Activated CD8-positive, alpha-beta T cell treated with anti-CD3 and anti-CD28 coated beads for 36 hours (primary cell): ENCODE results near the gene PTPRG. TPM values are rescaled to one million over a fixed set of nuclear protein-coding genes. Genes with fewer than 3 reads are reported as not detected.

Experiments
- ATAC-seq: fragments of 200-7000 bp; cut with Tn5 transposase; one replicate; pipeline ENCODE4 v1.10.0; 2021; ENCODE audit warnings: mild to moderate bottlenecking, moderate library complexity
- CTCF ChIA-PET: fragments of 350-600 bp; sonication (Branson Sonifier 250); formaldehyde crosslinking; loops from one replicate; lab custom pipeline; 2021; ENCODE audit warnings: antibody characterized with exemption; lab: Charles Lee
- POLR2A ChIA-PET: fragments of 350-600 bp; sonication (Branson Sonifier 250); formaldehyde crosslinking; loops from one replicate; lab custom pipeline; 2021; ENCODE audit warnings: antibody characterized with exemption; lab: Charles Lee
- DNase-seq: peaks from one replicate; pipeline ENCODE4 v3.0.0-alpha.2; 2020
- H3K27ac Mint-ChIP-seq: one replicate; pipeline ENCODE4 v1.8.0; 2021; ENCODE audit warnings: mild to moderate bottlenecking, mixed read lengths
- H3K27me3 Mint-ChIP-seq: one replicate; pipeline ENCODE4 v1.8.0; 2021; ENCODE audit warnings: mixed read lengths
- H3K36me3 Mint-ChIP-seq: one replicate; pipeline ENCODE4 v1.8.0; 2021; ENCODE audit warnings: low read depth, mixed read lengths
- H3K4me1 Mint-ChIP-seq: one replicate; pipeline ENCODE4 v1.8.0; 2021; ENCODE audit warnings: low read depth, mixed read lengths
- H3K4me3 Mint-ChIP-seq: one replicate; pipeline ENCODE4 v1.8.0; 2021; ENCODE audit warnings: mild to moderate bottlenecking, moderate library complexity, mixed read lengths
- H3K9me3 Mint-ChIP-seq: one replicate; pipeline ENCODE4 v1.8.0; 2021; ENCODE audit warnings: mixed read lengths
- intact Hi-C: fragments of 100-400 bp; cut with micrococcal nuclease; formaldehyde crosslinking; loops from one replicate; pipeline ENCODE4 v1.10.0; 2022
- total RNA-seq, 2 experiments: library from RNA; stranded (reverse); gene quantifications; one replicate each; pipeline ENCODE4 v1.2.3, GENCODE V29; 2021
- TF ChIP-seq, protein P1 (sequence below): fragments of 200-600 bp; IDR thresholded peaks from one replicate; pipeline ENCODE4 v1.8.0; 2022; ENCODE audit warnings: antibody characterized with exemption, mild to moderate bottlenecking

The PTPRG gene
- total RNA-seq, 2 experiments from 2014 or later, result not detected

DNA sequence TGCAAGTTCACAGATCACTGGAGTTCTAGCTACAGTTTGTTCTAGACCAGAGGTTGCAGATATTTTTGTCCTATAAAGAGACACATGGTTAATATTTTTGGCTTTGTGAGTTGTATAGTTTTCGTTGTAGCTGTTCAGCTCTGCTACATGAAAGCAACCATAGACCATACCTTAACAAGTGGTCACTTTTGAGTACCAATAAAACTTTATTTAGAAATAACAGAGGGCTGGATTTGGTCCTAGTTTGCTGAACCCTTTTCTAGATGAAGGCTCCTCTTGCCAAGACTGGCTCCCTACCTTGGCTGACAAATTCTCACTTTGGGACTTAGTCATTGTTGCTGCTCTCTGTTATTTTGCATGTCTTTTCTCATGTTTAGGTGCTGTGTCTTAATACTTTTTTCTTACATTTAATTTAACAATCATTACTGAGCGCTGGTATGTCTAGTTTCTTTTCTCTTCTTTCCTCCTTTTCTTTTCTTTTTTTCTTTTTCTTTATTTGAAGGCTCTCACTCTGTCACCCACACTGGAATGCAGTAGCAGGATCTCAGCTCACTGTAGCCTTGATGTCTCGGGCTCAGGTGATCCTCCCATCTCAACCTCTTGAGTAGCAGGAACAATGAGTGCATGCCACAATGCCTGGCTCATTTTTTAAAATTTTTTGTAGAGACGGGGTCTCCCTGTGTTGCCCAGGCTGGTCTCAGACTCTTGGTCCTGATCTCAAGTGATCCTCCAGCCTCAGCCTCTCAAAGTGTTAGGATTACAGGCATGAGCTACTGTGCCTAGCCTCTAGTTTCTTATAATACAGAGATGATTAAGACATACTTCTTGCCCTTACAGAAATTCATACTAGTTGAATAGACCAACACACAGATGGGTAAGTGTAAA lies 227.5 kb downstream of the PTPRG start:
- ChIA-PET CTCF (no interaction called here), POLR2A (no interaction called here)
- intact Hi-C loops, result no loop called here
- H3K27ac Mint-ChIP-seq, result no peak overlapping the region
- ATAC-seq (no peak), DNase-seq (no peak)
- H3K36me3 Mint-ChIP-seq, result no peaks in the 10 kb centered on the region
- no peaks in the 10 kb centered on the region for H3K4me1 Mint-ChIP-seq
- no peak overlapping the region for H3K4me3 Mint-ChIP-seq
- H3K27me3 Mint-ChIP-seq, result no peaks in the 10 kb centered on the region
- TF ChIP-seq, protein P1, sequence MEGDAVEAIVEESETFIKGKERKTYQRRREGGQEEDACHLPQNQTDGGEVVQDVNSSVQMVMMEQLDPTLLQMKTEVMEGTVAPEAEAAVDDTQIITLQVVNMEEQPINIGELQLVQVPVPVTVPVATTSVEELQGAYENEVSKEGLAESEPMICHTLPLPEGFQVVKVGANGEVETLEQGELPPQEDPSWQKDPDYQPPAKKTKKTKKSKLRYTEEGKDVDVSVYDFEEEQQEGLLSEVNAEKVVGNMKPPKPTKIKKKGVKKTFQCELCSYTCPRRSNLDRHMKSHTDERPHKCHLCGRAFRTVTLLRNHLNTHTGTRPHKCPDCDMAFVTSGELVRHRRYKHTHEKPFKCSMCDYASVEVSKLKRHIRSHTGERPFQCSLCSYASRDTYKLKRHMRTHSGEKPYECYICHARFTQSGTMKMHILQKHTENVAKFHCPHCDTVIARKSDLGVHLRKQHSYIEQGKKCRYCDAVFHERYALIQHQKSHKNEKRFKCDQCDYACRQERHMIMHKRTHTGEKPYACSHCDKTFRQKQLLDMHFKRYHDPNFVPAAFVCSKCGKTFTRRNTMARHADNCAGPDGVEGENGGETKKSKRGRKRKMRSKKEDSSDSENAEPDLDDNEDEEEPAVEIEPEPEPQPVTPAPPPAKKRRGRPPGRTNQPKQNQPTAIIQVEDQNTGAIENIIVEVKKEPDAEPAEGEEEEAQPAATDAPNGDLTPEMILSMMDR, result no peak
- no peaks in the 10 kb centered on the region for H3K9me3 Mint-ChIP-seq

DNA sequence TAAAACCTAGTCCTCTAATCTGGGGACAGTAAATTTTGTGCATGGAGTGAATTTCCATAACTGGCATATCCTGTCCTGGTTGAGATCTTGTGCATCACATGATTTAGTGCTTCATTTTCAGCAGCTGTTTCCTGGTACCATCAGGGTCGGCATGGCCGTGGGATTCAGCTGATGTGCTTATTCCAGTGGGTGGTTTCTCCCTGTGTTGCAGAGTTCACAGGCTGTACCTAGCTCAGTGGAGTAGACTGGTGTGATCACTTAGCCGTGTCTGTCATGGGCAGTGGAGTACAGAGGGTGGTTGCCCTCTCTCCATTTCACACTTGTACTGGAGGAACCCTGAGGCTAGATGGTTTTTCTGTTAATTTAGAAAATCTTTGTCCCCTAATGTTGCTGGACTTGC lies 228.5 kb downstream of the PTPRG start:
- H3K36me3 Mint-ChIP-seq, result no peaks in the 10 kb centered on the region
- ATAC-seq (no peak), DNase-seq (no peak)
- ChIA-PET CTCF (no interaction called here), POLR2A (no interaction called here)
- H3K27me3 Mint-ChIP-seq, result no peaks in the 10 kb centered on the region
- TF ChIP-seq, protein P1, result no peak
- no peaks in the 10 kb centered on the region for H3K9me3 Mint-ChIP-seq
- no peak overlapping the region for H3K27ac Mint-ChIP-seq
- H3K4me3 Mint-ChIP-seq, result no peak overlapping the region
- no peaks in the 10 kb centered on the region for H3K4me1 Mint-ChIP-seq
- intact Hi-C loops, result no loop called here

DNA sequence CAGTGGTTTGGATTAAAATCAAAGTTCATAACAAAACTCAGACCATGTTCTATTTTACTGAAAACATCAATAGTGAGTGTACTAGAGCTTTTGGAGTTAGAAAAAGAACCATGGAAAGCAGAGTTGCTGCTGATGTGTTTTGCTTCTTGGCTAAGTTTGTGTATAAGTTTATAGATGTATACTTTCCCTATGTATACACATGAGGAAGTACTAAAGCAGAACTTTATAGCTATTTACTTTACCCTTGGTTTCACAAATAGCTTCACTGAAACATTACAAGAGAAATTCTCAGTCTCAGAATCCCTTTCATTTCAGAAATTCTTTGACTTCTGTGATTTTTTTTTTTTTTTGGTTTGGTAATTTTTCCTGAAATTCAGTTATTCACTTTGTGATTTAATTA lies 229.0 kb downstream of the PTPRG start:
- TF ChIP-seq, protein P1, result no peak
- DNase-seq, result no peak
- Mint-ChIP-seq H3K4me1 (no peaks in the 10 kb centered on the region), H3K4me3 (no peak overlapping the region), H3K9me3 (no peaks in the 10 kb centered on the region), H3K27ac (no peak overlapping the region), H3K36me3 (no peaks in the 10 kb centered on the region), H3K27me3 (no peaks in the 10 kb centered on the region)
- intact Hi-C loops, result no loop called here
- ChIA-PET POLR2A (no interaction called here), CTCF (no interaction called here)
- ATAC-seq, result no peak

- Mint-ChIP-seq H3K27ac (no peak overlapping the region), H3K36me3 (no peaks in the 10 kb centered on the region), H3K4me1 (no peaks in the 10 kb centered on the region), H3K27me3 (no peaks in the 10 kb centered on the region), H3K9me3 (peaks cover 2% of the 10 kb centered on the region), H3K4me3 (no peak overlapping the region)
- ChIA-PET POLR2A (no interaction called here), CTCF (no interaction called here)
- ATAC-seq (no peak), DNase-seq (no peak)
- intact Hi-C loops, result no loop called here
- TF ChIP-seq, protein P1, result no peak
Observed at GRCh38 chr3:61793056-61793455, 231.7 kb downstream of the PTPRG start.

- Mint-ChIP-seq H3K36me3 (no peaks in the 10 kb centered on the region), H3K4me3 (no peak overlapping the region), H3K9me3 (peaks cover 2% of the 10 kb centered on the region), H3K27me3 (no peaks in the 10 kb centered on the region), H3K4me1 (no peaks in the 10 kb centered on the region), H3K27ac (no peak overlapping the region)
- DNase-seq (no peak), ATAC-seq (no peak)
- intact Hi-C loops, result no loop called here
- TF ChIP-seq, protein P1, result no peak
- CTCF ChIA-PET, result no interaction called here
- POLR2A ChIA-PET, result no interaction called here
Observed at GRCh38 chr3:61793521-61793920, 232.2 kb downstream of the PTPRG start.
